GM23248 (cell line): ENCODE data around the gene PRKD1.

Source experiments
- EZH2 ChIP-seq: fragments of 200-600 bp; sonication (generic); IDR thresholded peaks from 2 replicates; pipeline ENCODE4 v1.6.1; 2018; ENCODE audit warnings: antibody characterized with exemption, mild to moderate bottlenecking; ENCODE audit not compliant: insufficient read depth, poor library complexity, severe bottlenecking
- EZH2phosphoT487 ChIP-seq: fragments of 200-600 bp; sonication (generic); IDR thresholded peaks from 2 replicates; pipeline ENCODE4 v1.6.1; 2018; ENCODE audit warnings: antibody characterized with exemption, moderate library complexity, mild to moderate bottlenecking, low read depth; ENCODE audit not compliant: insufficient read depth

DNA sequence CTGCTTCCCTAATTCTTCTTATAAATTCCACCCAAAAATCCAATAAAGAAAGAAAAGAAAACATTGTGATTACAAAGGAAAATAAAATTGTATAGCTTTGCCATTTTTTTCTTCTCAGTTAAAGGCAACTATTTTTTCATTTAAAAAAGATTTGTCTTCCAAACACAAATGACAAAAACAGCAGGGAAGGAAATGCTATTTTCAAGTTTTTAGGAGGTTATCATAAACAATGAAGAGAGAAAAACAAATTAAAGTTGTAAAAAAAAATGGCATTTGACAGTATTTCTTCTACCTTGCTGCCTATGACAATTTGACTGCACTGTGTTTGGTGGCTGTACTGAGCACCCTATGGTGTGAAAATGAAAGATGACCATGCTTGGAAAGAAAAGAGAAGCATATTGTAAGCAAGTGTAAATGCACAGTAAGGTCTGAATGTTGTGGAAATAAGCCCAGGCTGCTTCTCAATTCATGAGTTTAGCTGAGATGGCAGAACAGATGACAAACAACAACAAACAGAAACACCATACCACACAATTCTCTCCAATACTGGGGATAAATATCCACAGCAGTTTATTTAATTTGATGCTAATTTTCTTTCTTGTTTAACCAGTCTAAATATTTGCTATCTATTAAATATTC is 109.8 kb downstream of the PRKD1 start:
- TF ChIP-seq EZH2 (no peak), EZH2phosphoT487 (no peak)
